ENCODE measurements around the gene BYSL.

BYSL gene

GRCh38 chr6:41943456-41943855 lies 22.2 kb downstream of the BYSL start:
- no peak for DNase-seq

- DNase-seq = no peak
Observed at GRCh38 chr6:41947581-41948220, 26.4 kb downstream of the BYSL start.

- no peak for DNase-seq
Observed at GRCh38 chr6:41954668-41955067, 33.4 kb downstream of the BYSL start.

GRCh38 chr6:41955412-41955811 lies 34.1 kb downstream of the BYSL start:
- DNase-seq = no peak

- no peak for DNase-seq
Observed at GRCh38 chr6:41957117-41957516, 35.8 kb downstream of the BYSL start.

GRCh38 chr6:41958022-41958856 lies 36.9 kb downstream of the BYSL start:
- DNase-seq = peak; percentile 73

- no peak for DNase-seq
Observed at GRCh38 chr6:41960028-41960427, 38.7 kb downstream of the BYSL start.

GRCh38 chr6:41963371-41963770 lies 42.1 kb downstream of the BYSL start:
- peak; percentile 61 for DNase-seq

- peak; percentile 63 for DNase-seq
Observed at GRCh38 chr6:41964201-41964887, 43.0 kb downstream of the BYSL start.

GRCh38 chr6:41965429-41966213 lies 44.3 kb downstream of the BYSL start:
- peak; percentile 47 for DNase-seq

- peak; percentile 45 for DNase-seq
Observed at GRCh38 chr6:41966214-41966920, 45.1 kb downstream of the BYSL start.

GRCh38 chr6:41966961-41967311 lies 45.6 kb downstream of the BYSL start:
- DNase-seq = peak; percentile 32

- peak; percentile 56 for DNase-seq
Observed at GRCh38 chr6:41967312-41968287, 46.3 kb downstream of the BYSL start.

GRCh38 chr6:41970436-41970846 lies 49.1 kb downstream of the BYSL start:
- DNase-seq = peak; percentile 74

GRCh38 chr6:41972826-41973225 lies 51.5 kb downstream of the BYSL start:
- no peak for DNase-seq

- DNase-seq = peak; percentile 53
Observed at GRCh38 chr6:41974281-41974825, 53.1 kb downstream of the BYSL start.

- peak; percentile 59 for DNase-seq
Observed at GRCh38 chr6:41975276-41975675, 54.0 kb downstream of the BYSL start.

GRCh38 chr6:41976794-41977484 lies 55.6 kb downstream of the BYSL start:
- DNase-seq = peak; percentile 67

Data from activated CD8-positive, alpha-beta memory T cell treated with anti-CD3 and anti-CD28 coated beads for 24 hours (primary cell).